HepG2 (cell line): ENCODE measurements around the gene TEKT2.

Experiments used
- ATAD3A ChIP-seq: sonication (generic); formaldehyde crosslinking; IDR thresholded peaks from 2 replicates; pipeline ENCODE4 v1.4.0; 2020; ENCODE audit warnings: missing genetic modification reagents
- CREB1 ChIP-seq, 2 experiments: fragments of 450-650 bp in 1 of 2; IDR thresholded peaks; 2 replicates each; pipeline ENCODE4 v1.6.1; 2016 to 2017; ENCODE audit warnings: control low read depth in 1 of 2, mild to moderate bottlenecking in 1 of 2, missing compliant biosample characterization in 1 of 2, missing genetic modification characterization in 1 of 2
- CSRNP2 ChIP-seq: sonication (generic); formaldehyde crosslinking; conservative IDR thresholded peaks from 2 replicates; pipeline ENCODE4 v1.8.0; 2022; ENCODE audit warnings: low read depth, missing genetic modification reagents
- CTCF ChIP-seq: sonication (generic); formaldehyde crosslinking; IDR thresholded peaks from 2 replicates; pipeline ENCODE4 v1.5.0; 2020; ENCODE audit warnings: mild to moderate bottlenecking, missing genetic modification reagents, moderate library complexity
- FOXK2 ChIP-seq: fragments of 450-650 bp; IDR thresholded peaks from 2 replicates; pipeline ENCODE4 v1.6.1; 2016
- HDAC2 ChIP-seq: sonication (generic); formaldehyde crosslinking; IDR thresholded peaks from 2 replicates; pipeline ENCODE4 v1.4.0; 2020; ENCODE audit warnings: missing genetic modification reagents
- JUN ChIP-seq: sonication (generic); formaldehyde crosslinking; IDR thresholded peaks from 2 replicates; pipeline ENCODE4 v1.4.0; 2020; ENCODE audit warnings: mild to moderate bottlenecking, missing genetic modification reagents
- ZC3H13 ChIP-seq: sonication (generic); formaldehyde crosslinking; IDR thresholded peaks from 2 replicates; pipeline ENCODE4 v1.8.1; 2023; ENCODE audit warnings: mild to moderate bottlenecking, missing genetic modification reagents, moderate library complexity
- ZMYM4 ChIP-seq: sonication (generic); formaldehyde crosslinking; IDR thresholded peaks from 2 replicates; pipeline ENCODE4 v1.8.1; 2023; ENCODE audit warnings: mild to moderate bottlenecking, missing genetic modification reagents
- ZNF274 ChIP-seq: sonication (generic); formaldehyde crosslinking; IDR thresholded peaks from 2 replicates; pipeline ENCODE4 v1.5.1; 2020; ENCODE audit warnings: mild to moderate bottlenecking, missing genetic modification reagents
- ZNF331 ChIP-seq: sonication (generic); formaldehyde crosslinking; IDR thresholded peaks from 2 replicates; pipeline ENCODE4 v1.4.0; 2020; ENCODE audit warnings: missing genetic modification reagents
- TF ChIP-seq, protein P1 (sequence below): sonication (generic); formaldehyde crosslinking; IDR thresholded peaks from 2 replicates; pipeline ENCODE4 v1.8.1; 2023; ENCODE audit warnings: mild to moderate bottlenecking, inconsistent platforms, moderate library complexity, missing genetic modification reagents, borderline replicate concordance

GRCh38 chr1:36133484-36133883, 49.6 kb downstream of the TEKT2 start:
- no peak for TF ChIP-seq FOXK2
- no peak for TF ChIP-seq ZNF331 (CRISPR knock-in tag)
- no peak for TF ChIP-seq CTCF
- TF ChIP-seq ATAD3A: no peak
- TF ChIP-seq HDAC2 (CRISPR knock-in tag): no peak
- no peak for TF ChIP-seq JUN (CRISPR knock-in tag)
- TF ChIP-seq ZMYM4 (CRISPR knock-in tag): no peak
- TF ChIP-seq, protein P1, sequence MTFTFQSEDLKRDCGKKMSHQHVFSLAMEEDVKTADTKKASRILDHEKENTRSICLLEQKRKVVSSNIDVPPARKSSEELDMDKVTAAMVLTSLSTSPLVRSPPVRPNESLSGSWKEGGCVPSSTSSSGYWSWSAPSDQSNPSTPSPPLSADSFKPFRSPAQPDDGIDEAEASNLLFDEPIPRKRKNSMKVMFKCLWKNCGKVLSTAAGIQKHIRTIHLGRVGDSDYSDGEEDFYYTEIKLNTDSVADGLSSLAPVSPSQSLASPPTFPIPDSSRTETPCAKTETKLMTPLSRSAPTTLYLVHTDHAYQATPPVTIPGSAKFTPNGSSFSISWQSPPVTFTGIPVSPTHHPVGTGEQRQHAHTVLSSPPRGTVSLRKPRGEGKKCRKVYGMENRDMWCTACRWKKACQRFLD (CRISPR knock-in tag): no peak
- TF ChIP-seq ZC3H13 (CRISPR knock-in tag): no peak
- no peak for TF ChIP-seq CSRNP2 (CRISPR knock-in tag)
- no peak for TF ChIP-seq CREB1 (IDR thresholded peaks at IDR 0.05)
- TF ChIP-seq CREB1 (CRISPR knock-in tag; IDR thresholded peaks at IDR 0.05): no peak
- TF ChIP-seq ZNF274: no peak
